ENCODE measurements around the gene FLII. TPM values are rescaled to one million over a fixed set of nuclear protein-coding genes. Genes with fewer than 3 reads are reported as not detected.

FLII gene
- total and polyA plus RNA-seq, 4 experiments from 2014 or later = 113 to 344 (median 268) TPM

DNA sequence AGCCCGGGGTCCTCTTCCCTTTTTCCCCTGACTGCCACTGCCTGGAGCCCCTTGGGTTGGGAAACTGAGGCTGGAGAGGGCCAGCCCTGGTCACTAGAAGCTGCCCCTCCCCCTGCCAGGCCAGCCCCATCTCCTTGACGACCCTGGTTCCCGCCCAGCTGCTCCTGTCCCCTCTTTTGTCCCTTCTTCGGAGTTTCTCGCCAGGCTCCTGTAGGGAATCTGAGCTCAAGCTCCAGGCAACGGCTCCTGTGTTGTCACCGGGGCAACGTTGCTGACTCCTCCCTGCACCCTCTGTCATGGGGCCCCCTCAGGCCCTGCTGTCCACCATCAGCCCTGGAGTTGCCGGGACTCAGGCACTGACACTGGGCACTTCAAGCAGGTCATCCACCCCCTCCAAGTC lies 27.4 kb downstream of the FLII start:
- no peak overlapping the region for H3K27ac ChIP-seq (ENCODE audit: low read depth, low read length)
- ChIA-PET CTCF (ENCODE audit: partially characterized antibody) (interaction anchor here (1.3 kb wide), 1 partner anchor 14 kb away, joined by 4 read pairs; no protein-coding TSS in a partner anchor), POLR2A (ENCODE audit: partially characterized antibody) (no interaction called here)
- H3K27me3 ChIP-seq (ENCODE audit: insufficient read depth, low read length) = no peaks in the 10 kb centered on the region
- H3K4me3 Mint-ChIP-seq = no peak overlapping the region
- H3K36me3 ChIP-seq (ENCODE audit: insufficient read depth, low read length) = peaks cover 12% of the 10 kb centered on the region
- no peak overlapping the region for H3K4me3 ChIP-seq (ENCODE audit: low read length in 2 of 2)
- H3K9me3 ChIP-seq (ENCODE audit: control insufficient read depth in 1 of 2, low read length in 2 of 2) = no peaks in the 10 kb centered on the region
- DNase-seq = peak in 1 of 5 donors; percentile 30
- H3K4me1 ChIP-seq (ENCODE audit: insufficient read depth, low read length) = peaks cover 19% of the 10 kb centered on the region
- H3K36me3 Mint-ChIP-seq = peaks cover 0 to 18% of the 10 kb centered on the region in 2 donors
- intact Hi-C loops (cut with micrococcal nuclease) = no loop called here
- H3K27ac Mint-ChIP-seq = no peak overlapping the region
- no peaks in the 10 kb centered on the region for H3K9me3 Mint-ChIP-seq
- peaks cover 12 to 26% (median 17%) of the 10 kb centered on the region in 4 donors for H3K4me1 Mint-ChIP-seq
- no peaks in the 10 kb centered on the region for H3K27me3 Mint-ChIP-seq

DNA sequence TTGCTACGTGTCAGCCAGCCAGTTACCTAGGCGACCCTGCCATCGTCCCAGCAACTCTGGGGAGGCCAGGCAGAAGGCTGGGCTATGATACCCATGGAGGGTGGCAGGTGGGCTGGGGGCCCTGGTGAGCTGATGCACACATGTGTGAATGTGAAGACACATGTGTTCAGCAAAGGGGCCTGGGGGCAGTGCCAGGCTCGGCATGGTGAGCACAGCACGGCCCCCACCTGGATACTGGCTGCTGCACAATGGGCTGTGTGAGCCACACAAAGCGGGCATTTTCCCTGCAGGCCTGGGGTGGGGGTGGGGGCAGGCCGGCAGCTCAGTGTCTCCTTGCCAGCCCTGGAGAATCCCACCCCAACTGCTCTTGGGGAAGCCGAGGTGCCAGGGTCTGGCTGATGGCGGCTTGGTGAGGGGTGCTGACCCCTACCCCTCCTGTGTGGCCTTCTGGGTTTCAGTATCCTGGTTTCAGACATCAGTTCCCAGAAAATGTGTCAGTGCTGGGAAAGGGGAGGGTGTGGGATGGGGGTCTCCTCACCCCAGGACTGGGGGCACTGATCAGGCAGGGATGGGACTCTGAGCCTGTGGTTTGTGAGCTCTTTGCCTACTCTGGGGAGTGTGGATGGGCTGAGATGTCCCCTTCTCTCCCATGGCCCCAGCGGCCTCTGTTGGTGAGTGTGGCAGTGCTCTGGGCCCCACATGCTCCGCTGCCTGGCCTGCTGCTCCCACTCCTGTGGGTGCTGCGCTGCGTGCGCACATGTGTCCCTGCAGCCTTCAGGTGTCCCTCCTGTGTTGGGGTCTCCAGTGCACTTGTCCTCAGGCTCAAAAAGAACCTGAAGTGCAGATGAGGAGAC lies 28.0 kb downstream of the FLII start:
- no peak overlapping the region for H3K27ac Mint-ChIP-seq
- Histone ChIP-seq H3K36me3 (ENCODE audit: insufficient read depth, low read length) (peaks cover 12% of the 10 kb centered on the region), H3K4me3 (ENCODE audit: low read length in 2 of 2) (no peak overlapping the region), H3K4me1 (ENCODE audit: insufficient read depth, low read length) (peaks cover 23% of the 10 kb centered on the region), H3K9me3 (ENCODE audit: control insufficient read depth in 1 of 2, low read length in 2 of 2) (no peaks in the 10 kb centered on the region), H3K27ac (ENCODE audit: low read depth, low read length) (no peak overlapping the region), H3K27me3 (ENCODE audit: insufficient read depth, low read length) (no peaks in the 10 kb centered on the region)
- peak in 1 of 5 donors; percentile 19 for DNase-seq
- H3K27me3 Mint-ChIP-seq = no peaks in the 10 kb centered on the region
- H3K36me3 Mint-ChIP-seq = peaks cover 0 to 13% of the 10 kb centered on the region in 2 donors
- H3K4me1 Mint-ChIP-seq = peaks cover 15 to 30% (median 21%) of the 10 kb centered on the region in 4 donors
- H3K4me3 Mint-ChIP-seq = no peak overlapping the region
- intact Hi-C loops (cut with micrococcal nuclease) = no loop called here
- ChIA-PET POLR2A (ENCODE audit: partially characterized antibody) (no interaction called here), CTCF (ENCODE audit: partially characterized antibody) (no interaction called here)
- no peaks in the 10 kb centered on the region for H3K9me3 Mint-ChIP-seq

DNA sequence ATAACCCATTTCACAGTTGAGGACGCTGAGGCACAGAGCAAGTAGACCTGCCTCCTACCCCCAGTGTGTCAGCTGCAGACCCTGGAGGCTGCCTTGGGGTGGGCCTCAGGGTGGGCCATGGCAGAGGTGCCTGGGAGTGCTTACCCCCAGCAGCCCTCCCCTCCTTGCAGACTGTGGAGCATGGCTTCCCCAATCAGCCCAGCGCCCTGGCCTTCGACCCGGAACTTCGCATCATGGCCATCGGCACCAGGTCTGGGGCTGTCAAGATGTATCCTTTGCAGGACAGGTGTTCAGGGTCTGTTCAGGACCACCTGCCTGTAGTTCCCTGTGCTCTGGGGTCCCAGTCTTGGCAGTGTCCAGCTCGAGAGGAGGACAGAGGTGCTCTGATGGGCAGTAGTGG lies 28.8 kb downstream of the FLII start:
- Mint-ChIP-seq H3K4me1 (peaks cover 15 to 34% (median 21%) of the 10 kb centered on the region in 4 donors), H3K27ac (peak overlapping the region in 1 of 7 donors; percentile 22), H3K4me3 (no peak overlapping the region), H3K36me3 (peaks cover 0 to 9% of the 10 kb centered on the region in 2 donors), H3K27me3 (no peaks in the 10 kb centered on the region), H3K9me3 (no peaks in the 10 kb centered on the region)
- H3K27ac ChIP-seq (ENCODE audit: low read depth, low read length) = no peak overlapping the region
- intact Hi-C loops (cut with micrococcal nuclease) = no loop called here
- H3K4me3 ChIP-seq (ENCODE audit: low read length in 2 of 2) = no peak overlapping the region
- H3K27me3 ChIP-seq (ENCODE audit: insufficient read depth, low read length) = no peaks in the 10 kb centered on the region
- CTCF ChIA-PET (ENCODE audit: partially characterized antibody) = no interaction called here
- H3K9me3 ChIP-seq (ENCODE audit: control insufficient read depth in 1 of 2, low read length in 2 of 2) = no peaks in the 10 kb centered on the region
- peaks cover 26% of the 10 kb centered on the region for H3K4me1 ChIP-seq (ENCODE audit: insufficient read depth, low read length)
- DNase-seq = peak in 1 of 5 donors; percentile 14
- POLR2A ChIA-PET (ENCODE audit: partially characterized antibody) = no interaction called here
- H3K36me3 ChIP-seq (ENCODE audit: insufficient read depth, low read length) = peaks cover 12% of the 10 kb centered on the region

DNA sequence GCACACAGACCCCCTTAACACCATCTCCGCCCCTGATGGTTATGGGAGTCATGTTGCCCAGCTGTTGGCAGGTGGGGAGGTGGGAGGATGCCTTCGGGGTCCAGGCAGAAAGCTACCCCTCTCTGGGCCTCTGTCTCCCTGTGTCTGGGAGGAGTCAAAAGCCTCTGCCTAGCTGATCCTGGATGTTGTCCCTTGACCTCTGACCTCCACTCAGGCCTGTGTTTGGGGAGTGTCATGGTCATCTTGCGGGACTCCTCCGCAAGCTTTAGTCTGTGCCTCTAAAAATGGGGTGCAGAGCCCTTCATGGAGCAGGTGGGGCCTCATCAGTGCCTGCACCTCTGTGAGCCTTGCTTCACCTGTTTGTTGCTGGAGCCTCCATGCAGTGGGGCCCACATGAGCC lies 29.3 kb downstream of the FLII start:
- Histone ChIP-seq H3K36me3 (ENCODE audit: insufficient read depth, low read length) (peaks cover 7% of the 10 kb centered on the region), H3K4me3 (ENCODE audit: low read length in 2 of 2) (no peak overlapping the region), H3K4me1 (ENCODE audit: insufficient read depth, low read length) (peaks cover 28% of the 10 kb centered on the region), H3K9me3 (ENCODE audit: control insufficient read depth in 1 of 2, low read length in 2 of 2) (no peaks in the 10 kb centered on the region), H3K27me3 (ENCODE audit: insufficient read depth, low read length) (no peaks in the 10 kb centered on the region), H3K27ac (ENCODE audit: low read depth, low read length) (no peak overlapping the region)
- Mint-ChIP-seq H3K9me3 (no peaks in the 10 kb centered on the region), H3K36me3 (peaks cover 0 to 4% of the 10 kb centered on the region in 2 donors), H3K27ac (peak overlapping the region in 1 of 7 donors; percentile 22), H3K4me3 (peak overlapping the region in 1 of 8 donors; percentile 49), H3K27me3 (no peaks in the 10 kb centered on the region), H3K4me1 (peaks cover 15 to 35% (median 21%) of the 10 kb centered on the region in 4 donors)
- ChIA-PET POLR2A (ENCODE audit: partially characterized antibody) (no interaction called here), CTCF (ENCODE audit: partially characterized antibody) (no interaction called here)
- intact Hi-C loops (cut with micrococcal nuclease) = no loop called here
- no peak for DNase-seq

DNA sequence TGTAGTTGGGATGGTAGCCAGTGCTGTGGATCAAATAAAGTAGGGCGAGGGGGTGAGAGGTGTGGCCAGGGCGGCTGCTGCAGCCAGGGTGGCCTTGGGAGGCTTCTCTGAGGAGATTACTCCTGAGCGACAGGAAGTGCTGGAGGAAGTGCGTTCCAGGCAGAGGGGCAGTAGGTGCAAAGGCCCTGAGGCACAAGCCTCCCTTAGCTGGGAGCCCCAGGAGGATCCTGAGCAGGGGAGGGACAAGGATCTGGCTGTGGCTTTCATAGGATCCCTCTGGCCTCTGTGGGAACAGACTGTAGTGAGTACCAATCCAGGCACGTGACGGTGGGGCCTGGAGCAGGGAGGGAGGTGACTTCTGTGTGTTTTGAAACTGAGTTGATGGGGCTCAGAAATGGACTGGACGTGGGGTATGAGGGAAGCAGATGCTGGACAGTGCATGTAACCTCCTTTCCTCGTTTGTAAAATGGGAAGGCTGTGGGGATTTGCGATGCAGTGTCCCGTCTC lies 30.3 kb downstream of the FLII start:
- Mint-ChIP-seq H3K27ac (peak overlapping the region in 1 of 7 donors; percentile 8), H3K4me1 (peaks cover 15 to 36% (median 21%) of the 10 kb centered on the region in 4 donors), H3K36me3 (peaks cover 0 to 2% of the 10 kb centered on the region in 2 donors), H3K4me3 (peak overlapping the region in 2 of 8 donors; percentile 3 to 43), H3K27me3 (no peaks in the 10 kb centered on the region), H3K9me3 (no peaks in the 10 kb centered on the region)
- no peaks in the 10 kb centered on the region for H3K9me3 ChIP-seq (ENCODE audit: control insufficient read depth in 1 of 2, low read length in 2 of 2)
- no peaks in the 10 kb centered on the region for H3K27me3 ChIP-seq (ENCODE audit: insufficient read depth, low read length)
- peaks cover 3% of the 10 kb centered on the region for H3K36me3 ChIP-seq (ENCODE audit: insufficient read depth, low read length)
- intact Hi-C loops (cut with micrococcal nuclease) = no loop called here
- CTCF ChIA-PET (ENCODE audit: partially characterized antibody) = no interaction called here
- H3K4me1 ChIP-seq (ENCODE audit: insufficient read depth, low read length) = peaks cover 28% of the 10 kb centered on the region
- no peak for DNase-seq
- H3K27ac ChIP-seq (ENCODE audit: low read depth, low read length) = no peak overlapping the region
- H3K4me3 ChIP-seq (ENCODE audit: low read length in 2 of 2) = no peak overlapping the region
- POLR2A ChIA-PET (ENCODE audit: partially characterized antibody) = no interaction called here

DNA sequence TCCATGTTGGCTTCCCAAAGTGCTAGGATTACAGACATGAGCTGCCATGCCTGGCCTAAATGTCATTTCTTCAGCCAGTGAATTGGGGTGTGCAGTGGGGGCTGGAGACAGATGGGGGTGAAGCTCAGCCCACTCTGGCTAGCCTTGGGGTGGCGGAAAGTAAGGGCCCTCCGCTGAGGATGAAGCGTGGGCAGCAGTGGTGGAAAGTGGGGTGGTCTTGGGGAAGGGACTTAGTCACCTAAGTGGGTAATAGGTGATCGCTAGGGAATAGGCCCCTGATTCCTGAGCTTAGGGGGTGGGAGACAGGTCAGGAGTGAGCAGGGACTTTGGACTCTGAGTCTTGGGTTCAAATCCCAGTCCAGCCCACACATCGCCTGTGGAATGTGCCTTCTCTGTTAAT lies 30.9 kb downstream of the FLII start:
- peak overlapping the region in 5 of 8 donors; percentile 11 to 89 (median 23) for H3K4me3 Mint-ChIP-seq
- peak overlapping the region in 4 of 7 donors; percentile 29 to 61 (median 49) for H3K27ac Mint-ChIP-seq

DNA sequence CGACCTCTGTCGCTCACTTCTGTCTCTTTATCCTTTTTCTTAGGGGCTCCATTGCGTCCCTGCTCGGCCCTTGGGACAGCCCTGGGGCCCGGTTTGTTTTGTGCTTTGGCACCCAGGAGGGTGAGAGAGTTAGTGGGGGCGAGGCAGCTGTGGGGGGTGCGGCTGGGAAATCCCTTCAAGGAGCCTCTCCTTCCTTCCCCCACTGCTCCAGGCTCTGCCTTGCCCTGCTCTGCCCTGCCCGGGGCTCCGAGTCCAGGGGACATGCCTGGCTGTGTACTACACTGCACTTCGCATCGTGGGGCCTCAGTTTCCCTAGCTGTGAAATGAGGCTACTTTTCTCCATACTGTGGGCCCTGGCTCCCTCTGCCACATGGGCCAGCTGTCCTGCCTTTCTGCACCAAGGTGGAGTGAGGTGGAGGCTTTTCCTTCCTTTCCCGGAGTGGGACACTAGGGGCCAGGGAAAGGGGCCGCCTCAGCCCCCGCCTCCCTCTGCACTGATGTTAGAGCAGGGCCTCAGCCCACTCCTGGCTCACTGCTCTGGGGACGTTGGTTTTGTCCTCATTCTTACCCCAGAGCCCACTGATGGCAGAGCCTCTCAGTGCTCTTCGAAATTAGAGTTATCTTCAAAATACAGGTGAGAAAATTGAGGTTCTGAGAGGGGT lies 32.1 kb downstream of the FLII start:
- H3K4me3 ChIP-seq (ENCODE audit: low read length in 2 of 2) = peak overlapping the region; percentile 59 to 78
- peaks cover 28% of the 10 kb centered on the region for H3K4me1 ChIP-seq (ENCODE audit: insufficient read depth, low read length)
- Mint-ChIP-seq H3K4me3 (peak overlapping the region; percentile 89 to 99 (median 96)), H3K36me3 (no peaks in the 10 kb centered on the region), H3K9me3 (no peaks in the 10 kb centered on the region), H3K27ac (peak overlapping the region; percentile 32 to 99 (median 94)), H3K4me1 (peaks cover 15 to 39% (median 21%) of the 10 kb centered on the region in 4 donors), H3K27me3 (no peaks in the 10 kb centered on the region)
- DNase-seq = no peak
- intact Hi-C loops (cut with micrococcal nuclease) = no loop called here
- ChIA-PET CTCF (ENCODE audit: partially characterized antibody) (no interaction called here), POLR2A (ENCODE audit: partially characterized antibody) (interaction anchor here (2.5 kb wide), 1 partner anchor 43 kb away, joined by 9 read pairs; the partner anchor contains the start of gene ALKBH5)
- no peaks in the 10 kb centered on the region for H3K27me3 ChIP-seq (ENCODE audit: insufficient read depth, low read length)
- H3K36me3 ChIP-seq (ENCODE audit: insufficient read depth, low read length) = no peaks in the 10 kb centered on the region
- peak overlapping the region; percentile 42 for H3K27ac ChIP-seq (ENCODE audit: low read depth, low read length)
- H3K9me3 ChIP-seq (ENCODE audit: control insufficient read depth in 1 of 2, low read length in 2 of 2) = no peaks in the 10 kb centered on the region

More for the DNA sequence above, 30.9 kb downstream of the FLII start:
- H3K27me3 ChIP-seq (ENCODE audit: insufficient read depth, low read length) = no peaks in the 10 kb centered on the region
- H3K36me3 ChIP-seq (ENCODE audit: insufficient read depth, low read length) = no peaks in the 10 kb centered on the region
- POLR2A ChIA-PET (ENCODE audit: partially characterized antibody) = no interaction called here
- Mint-ChIP-seq H3K27me3 (no peaks in the 10 kb centered on the region), H3K4me1 (peaks cover 15 to 39% (median 21%) of the 10 kb centered on the region in 4 donors), H3K36me3 (peaks cover 0 to 2% of the 10 kb centered on the region in 2 donors), H3K9me3 (no peaks in the 10 kb centered on the region)
- intact Hi-C loops (cut with micrococcal nuclease) = no loop called here
- CTCF ChIA-PET (ENCODE audit: partially characterized antibody) = no interaction called here
- no peak for DNase-seq
- H3K4me3 ChIP-seq (ENCODE audit: low read length in 2 of 2) = no peak overlapping the region
- H3K4me1 ChIP-seq (ENCODE audit: insufficient read depth, low read length) = peaks cover 28% of the 10 kb centered on the region
- no peaks in the 10 kb centered on the region for H3K9me3 ChIP-seq (ENCODE audit: control insufficient read depth in 1 of 2, low read length in 2 of 2)
- no peak overlapping the region for H3K27ac ChIP-seq (ENCODE audit: low read depth, low read length)

Data from CD4-positive, alpha-beta memory T cell (primary cell).